GM12878 (cell line): ENCODE measurements around the gene TEDC1. TPM values are rescaled to one million over a fixed set of nuclear protein-coding genes. Genes with fewer than 3 reads are reported as not detected.
A peak's percentile ranks its signal among the peaks of the same experiment; 100 is the strongest.

Source experiments
- ATAC-seq: fragments of 200-7000 bp; cut with Tn5 transposase; 3 replicates; pipeline ENCODE4 v1.9.1; 2020; ENCODE audit warnings: mild to moderate bottlenecking, moderate library complexity
- BruUV-seq: library from RNA; stranded (reverse); fragments of 400-500 nt; replicated peaks from 2 replicates; lab custom pipeline; 2021; lab: Mats Ljungman, UMichigan
- CTCF ChIA-PET: fragments of 300-600 bp; sonication (Branson Sonifier 250); formaldehyde crosslinking; extraction: SDS; loops from one replicate; lab custom pipeline; 2021; ENCODE audit warnings: inconsistent platforms; lab: Yijun Ruan, JAX
- POLR2A ChIA-PET: fragments of 350-600 bp; formaldehyde crosslinking; extraction: SDS; loops from one replicate; lab custom pipeline; 2021; ENCODE audit warnings: inconsistent platforms; lab: Charles Lee
- RAD21 ChIA-PET: fragments of 300-600 bp; sonication (Branson Sonifier 250); formaldehyde crosslinking; loops from one replicate; lab custom pipeline; 2023; ENCODE audit warnings: antibody characterized with exemption; ENCODE audit not compliant: unreplicated experiment; lab: Charles Lee
- SMC1A ChIA-PET: fragments of 300-600 bp; sonication (Branson Sonifier 250); formaldehyde crosslinking; loops from one replicate; lab custom pipeline; 2023; ENCODE audit not compliant: unreplicated experiment, uncharacterized antibody; lab: Charles Lee
- DNase-seq: peaks from one replicate; pipeline ENCODE4 v3.0.0-alpha.2; 2011; ENCODE audit warnings: low read depth, low spot score
- FAIRE-seq: peaks from 3 replicates; lab custom pipeline; 2011; peaks lifted over from hg19 to GRCh38; lab: Jason Lieb, UNC
- H2AFZ ChIP-seq: 2 replicates; pipeline ENCODE4 v1.6.0; 2011; ENCODE audit warnings: low read depth, low read length, control low read depth; ENCODE audit not compliant: control insufficient read depth
- H3K27ac ChIP-seq: 2 replicates; pipeline ENCODE4 v1.5.1; 2011; ENCODE audit warnings: control low read depth; ENCODE audit not compliant: control insufficient read depth, insufficient read depth
- H3K27me3 ChIP-seq, 2 experiments: replicated peaks in 1 of 2; 2 replicates each; pipeline versions ENCODE4 v1.6.0 to v1.6.1; 2011; ENCODE audit warnings: low read length in 1 of 2; ENCODE audit not compliant: control insufficient read depth in 2 of 2, insufficient read depth in 2 of 2
- H3K36me3 ChIP-seq, 2 experiments: 2 replicates each; pipeline ENCODE4 v1.5.1; 2011; ENCODE audit warnings: low read length in 1 of 2; ENCODE audit not compliant: control insufficient read depth in 2 of 2, insufficient read depth in 2 of 2
- H3K4me1 ChIP-seq: 2 replicates; pipeline ENCODE4 v1.6.1; 2011; ENCODE audit warnings: mild to moderate bottlenecking, low read length, moderate library complexity, mixed read lengths; ENCODE audit not compliant: control insufficient read depth, insufficient read depth
- H3K4me2 ChIP-seq: 2 replicates; pipeline ENCODE4 v1.6.0; 2011; ENCODE audit warnings: control low read depth; ENCODE audit not compliant: control insufficient read depth, insufficient read depth
- H3K4me3 ChIP-seq: fragments of 200-600 bp; sonication (generic); 2 replicates; pipeline ENCODE4 v1.5.1; 2016
- H3K79me2 ChIP-seq: 2 replicates; pipeline ENCODE4 v1.6.0; 2011; ENCODE audit warnings: low read length; ENCODE audit not compliant: control insufficient read depth, insufficient read depth
- H3K9ac ChIP-seq: 2 replicates; pipeline ENCODE4 v1.8.0; 2011; ENCODE audit warnings: low read length, control low read depth, mixed read lengths; ENCODE audit not compliant: control insufficient read depth, insufficient read depth
- H3K9me3 ChIP-seq: replicated peaks from 3 replicates; pipeline ENCODE4 v1.5.1; 2011; ENCODE audit warnings: mild to moderate bottlenecking, low read length; ENCODE audit not compliant: control insufficient read depth, insufficient read depth
- H4K20me1 ChIP-seq: 2 replicates; pipeline ENCODE4 v1.6.0; 2011; ENCODE audit not compliant: control insufficient read depth, insufficient read depth
- BCL3 ChIP-seq: IDR thresholded peaks from 2 replicates; pipeline ENCODE4 v1.6.1; 2011; ENCODE audit warnings: borderline replicate concordance, low read depth, mild to moderate bottlenecking, moderate library complexity, low read length; ENCODE audit not compliant: insufficient read depth, poor library complexity, severe bottlenecking
- SUZ12 ChIP-seq: fragments of 200-600 bp; sonication (generic); IDR thresholded peaks from one replicate; pipeline ENCODE4 v1.6.1; 2018; ENCODE audit warnings: antibody characterized with exemption, mild to moderate bottlenecking; ENCODE audit not compliant: unreplicated experiment
- WGBS: methylation state at CpG from one replicate; pipeline ENCODE4 v1.1.6; 2016; ENCODE audit warnings: low lambda C conversion rate; ENCODE audit not compliant: insufficient replicate concordance, insufficient coverage; ENCODE audit errors: missing lambda C conversion rate; 5-methylcytosine and 5-hydroxymethylcytosine counted together
- in situ Hi-C: fragments of 300-500 bp; cut with MboI; formaldehyde crosslinking; loops from 9 replicates; pipeline ENCODE4 v1.14.3; 2018; ENCODE audit warnings: mixed read lengths
- intact Hi-C: fragments of 100-400 bp; cut with micrococcal nuclease; formaldehyde crosslinking; loops from one replicate; pipeline ENCODE4 v1.14.2; 2022; ENCODE audit not compliant: unreplicated experiment
- polyA plus RNA-seq, 11 experiments: library from polyadenylated mRNA; depleted of rRNA in 4 of 11; unstranded in 6 of 11; stranded (reverse) in 5 of 11; fragments of >200 nt; fragmentation: Nextera tagmentation in 4 of 11; fragmentation: Illumina TruSeq in 1 of 11; extraction: Ambion mirVana in 4 of 11; extraction: Trizol in 1 of 11; gene quantifications; 1 replicate in 1 of 11; 2 replicates in 10 of 11; pipeline versions ENCODE4 v1.2.1 to v1.2.3, GENCODE V29; 2011 to 2016; ENCODE audit warnings: inconsistent platforms in 2 of 11, missing spikeins in 2 of 11, low read depth in 1 of 11
- total RNA-seq, 4 experiments: library from RNA; depleted of rRNA in 3 of 4; stranded (reverse); fragments of >200 nt in 3 of 4; fragmentation: Illumina TruSeq in 1 of 4; extraction: Trizol in 1 of 4; gene quantifications; 2 replicates each; pipeline versions ENCODE4 v1.2.1 to v1.2.3, GENCODE V29; 2013 to 2021

TEDC1 gene
- total and polyA plus RNA-seq, 10 of the 15 experiments (the other 5 are each of a cell fraction or from before 2014, with no cell fraction given), result 0.19 to 34.2 (median 14.5) TPM

GRCh38 chr14:105525861-105526775 is 35.1 kb downstream of the TEDC1 start, which contains the start of gene TMEM121:
Gene TMEM121, plus strand, starts transcription at chr14:105526583. Its CDS starts 2,252 bp downstream, at chr14:105528835.
- no peak for FAIRE-seq
- in situ Hi-C loops, result no loop called here
- Histone ChIP-seq H3K27ac (no peak within 1 kb of the TSS), H3K4me2 (peak within 1 kb of the TSS; percentile 33; the same call in 1 of the 2 replicates), H3K79me2 (no peaks in the 10 kb centered on the region), H3K36me3 (no peaks in the 10 kb centered on the region), H2AFZ (no peak within 1 kb of the TSS), H3K4me1 (peaks cover 4% of the 10 kb centered on the region), H3K9me3 (no peaks in the 10 kb centered on the region), H4K20me1 (no peaks in the 10 kb centered on the region), H3K9ac (no peak within 1 kb of the TSS), H3K4me3 (no peak within 1 kb of the TSS), H3K27me3 (peaks cover 5 to 7% of the 10 kb centered on the region in 2 experiments; a peak in 3 of 4 replicates)
- TF ChIP-seq SUZ12, result peak; percentile 67
- TF ChIP-seq BCL3, result no peak
- ChIA-PET RAD21 (no interaction called here), POLR2A (no interaction called here), CTCF (interaction anchor here (0.7 kb wide), 1 partner anchor 45 kb away, joined by 3 read pairs; no protein-coding TSS in a partner anchor), SMC1A (no interaction called here)
- no peak for DNase-seq
- BruUV-seq, result no TSS peak
- 6% methylated on average over 13 of the region's 88 CpGs for WGBS
- intact Hi-C loops, result loop anchor here (5.0 kb wide), 2 partner anchors 34 to 324 kb away; partner anchors contain the start of gene TEDC1
- ATAC-seq, result no peak
